H1 (cell line): Measurements from ENCODE around the gene RMDN2. TPM values are rescaled to one million over a fixed set of nuclear protein-coding genes. Genes with fewer than 3 reads are reported as not detected.

Experiments used
- CTCF ChIA-PET: fragments of 300-600 bp; sonication (Branson Sonifier 250); formaldehyde crosslinking; loops from one replicate; lab custom pipeline; 2021; ENCODE audit not compliant: partially characterized antibody; lab: Charles Lee
- POLR2A ChIA-PET: fragments of 300-600 bp; sonication (Branson Sonifier 250); formaldehyde crosslinking; loops from one replicate; lab custom pipeline; 2021; ENCODE audit warnings: inconsistent platforms; ENCODE audit not compliant: partially characterized antibody; lab: Charles Lee
- DNase-seq, 2 experiments: peaks; one replicate each; pipeline versions ENCODE4 v3.0.0 to v3.0.0-alpha.2; 2010 to 2022; ENCODE audit warnings: low spot score in 2 of 2, low read depth in 1 of 2, mixed read lengths in 1 of 2
- FAIRE-seq: peaks from 2 replicates; lab custom pipeline; 2011; peaks lifted over from hg19 to GRCh38; lab: Jason Lieb, UNC
- H2AFZ ChIP-seq: 2 replicates; pipeline ENCODE4 v1.8.1; 2012; ENCODE audit warnings: low read length, inconsistent platforms
- H2AK5ac ChIP-seq: 2 replicates; pipeline ENCODE4 v1.6.1; 2013; ENCODE audit warnings: low read depth, low read length
- H2BK120ac ChIP-seq: replicated peaks from 2 replicates; pipeline ENCODE3; 2013; ENCODE audit warnings: low read depth, low read length, inconsistent platforms
- H2BK12ac ChIP-seq: 2 replicates; pipeline ENCODE4 v1.6.1; 2013; ENCODE audit warnings: low read depth, low read length
- H2BK15ac ChIP-seq: 2 replicates; pipeline ENCODE4 v1.6.1; 2013; ENCODE audit warnings: low read length
- H2BK20ac ChIP-seq: 2 replicates; pipeline ENCODE4 v1.6.1; 2013; ENCODE audit warnings: low read length
- H2BK5ac ChIP-seq: 2 replicates; pipeline ENCODE4 v1.6.1; 2013; ENCODE audit warnings: low read depth, low read length
- H3K14ac ChIP-seq: 2 replicates; pipeline ENCODE4 v1.6.1; 2013; ENCODE audit warnings: inconsistent platforms; ENCODE audit not compliant: insufficient read length
- H3K18ac ChIP-seq: 2 replicates; pipeline ENCODE4 v1.6.1; 2013; ENCODE audit warnings: low read length; ENCODE audit errors: extremely low read depth
- H3K23ac ChIP-seq: 2 replicates; pipeline ENCODE4 v1.6.1; 2013; ENCODE audit warnings: inconsistent platforms; ENCODE audit not compliant: insufficient read length
- H3K23me2 ChIP-seq: 2 replicates; pipeline ENCODE4 v1.6.1; 2013; ENCODE audit warnings: low read depth, low read length
- H3K27ac ChIP-seq: 2 replicates; pipeline ENCODE4 v1.6.1; 2011; ENCODE audit warnings: low read depth, low read length, inconsistent platforms
- H3K27me3 ChIP-seq, 4 experiments: replicated peaks in 1 of 4; 1 replicate in 1 of 4; 2 replicates in 3 of 4; pipeline versions ENCODE4 v1.6.1 to v1.8.1; 2011 to 2013; ENCODE audit warnings: low read length in 3 of 4, mild to moderate bottlenecking in 3 of 4, inconsistent platforms in 2 of 4, mixed read lengths in 2 of 4, moderate library complexity in 1 of 4; ENCODE audit not compliant: control insufficient read depth in 3 of 4, insufficient read depth in 3 of 4; ENCODE audit errors: extremely low read depth in 1 of 4
- H3K36me3 ChIP-seq, 4 experiments: 2 replicates each; pipeline versions ENCODE4 v1.6.1 to v1.8.1; 2011 to 2013; ENCODE audit warnings: mild to moderate bottlenecking in 4 of 4, low read length in 3 of 4, moderate library complexity in 2 of 4, control low read depth in 1 of 4, inconsistent platforms in 1 of 4; ENCODE audit not compliant: insufficient read depth in 4 of 4, control insufficient read depth in 2 of 4
- H3K4ac ChIP-seq: replicated peaks from 2 replicates; pipeline ENCODE3; 2013; ENCODE audit warnings: low read length, low read depth, mixed read lengths, inconsistent platforms; ENCODE audit not compliant: insufficient read length
- H3K4me1 ChIP-seq, 4 experiments: replicated peaks in 1 of 4; 1 replicate in 1 of 4; 2 replicates in 3 of 4; pipeline versions ENCODE4 v1.6.1 to v1.8.1; 2011 to 2013; ENCODE audit warnings: low read length in 3 of 4, inconsistent platforms in 2 of 4, mixed read lengths in 1 of 4; ENCODE audit not compliant: insufficient read depth in 4 of 4, control insufficient read depth in 3 of 4
- H3K4me2 ChIP-seq, 2 experiments: 2 replicates each; pipeline versions ENCODE4 v1.6.1 to v1.8.1; 2011 to 2013; ENCODE audit warnings: low read depth in 2 of 2, low read length in 2 of 2, control low read depth in 1 of 2, inconsistent platforms in 1 of 2, mild to moderate bottlenecking in 1 of 2; ENCODE audit not compliant: insufficient read depth in 1 of 2
- H3K4me3 ChIP-seq, 4 experiments: fragments of 200-600, 300-600 bp in 1 of 4; sonication (generic), shearing (Covaris generic), sonication (Bioruptor Twin) in 1 of 4; 2 replicates each; pipeline versions ENCODE4 v1.5.1 to v1.8.1; 2011 to 2016; ENCODE audit warnings: low read length in 4 of 4, low read depth in 3 of 4, control low read depth in 2 of 4, inconsistent platforms in 2 of 4, mild to moderate bottlenecking in 2 of 4, mixed read lengths in 1 of 4, moderate library complexity in 1 of 4; ENCODE audit not compliant: insufficient read depth in 2 of 4; ENCODE audit errors: extremely low read depth in 1 of 4
- H3K56ac ChIP-seq: replicated peaks from 2 replicates; pipeline ENCODE3; 2013; ENCODE audit warnings: low read depth, mild to moderate bottlenecking, mixed read lengths, low read length, inconsistent platforms; ENCODE audit not compliant: insufficient read length
- H3K79me1 ChIP-seq: 2 replicates; pipeline ENCODE4 v1.6.1; 2013; ENCODE audit warnings: low read depth, low read length, control low read depth
- H3K79me2 ChIP-seq, 2 experiments: 2 replicates each; pipeline versions ENCODE4 v1.6.1 to v1.8.1; 2012 to 2013; ENCODE audit warnings: low read length in 2 of 2, mild to moderate bottlenecking in 2 of 2, inconsistent platforms in 1 of 2; ENCODE audit not compliant: insufficient read depth in 2 of 2, control insufficient read depth in 1 of 2
- H3K9ac ChIP-seq, 4 experiments: replicated peaks in 1 of 4; 1 replicate in 1 of 4; 2 replicates in 3 of 4; pipeline versions ENCODE4 v1.6.1 to v1.8.1; 2011 to 2013; ENCODE audit warnings: low read depth in 3 of 4, low read length in 3 of 4, control low read depth in 2 of 4, mild to moderate bottlenecking in 2 of 4, moderate library complexity in 2 of 4, inconsistent platforms in 1 of 4; ENCODE audit errors: extremely low read depth in 1 of 4
- H3K9me3 ChIP-seq, 2 experiments: 2 replicates each; pipeline versions ENCODE4 v1.6.1 to v1.8.1; 2012 to 2013; ENCODE audit warnings: mild to moderate bottlenecking in 2 of 2, moderate library complexity in 2 of 2, control low read depth in 1 of 2, inconsistent platforms in 1 of 2, low read depth in 1 of 2, low read length in 1 of 2, mixed read lengths in 1 of 2; ENCODE audit not compliant: insufficient read depth in 2 of 2
- H4K20me1 ChIP-seq, 2 experiments: replicated peaks in 1 of 2; 2 replicates each; pipeline versions ENCODE3 to v1.8.1; 2011 to 2013; ENCODE audit warnings: inconsistent platforms in 2 of 2, low read length in 2 of 2, mild to moderate bottlenecking in 1 of 2; ENCODE audit not compliant: insufficient read depth in 2 of 2, control insufficient read depth in 1 of 2
- H4K5ac ChIP-seq: 2 replicates; pipeline ENCODE4 v1.6.1; 2013; ENCODE audit warnings: low read length, low read depth, mixed read lengths, inconsistent platforms; ENCODE audit not compliant: insufficient read length
- H4K8ac ChIP-seq: 2 replicates; pipeline ENCODE4 v1.8.0; 2013; ENCODE audit warnings: mild to moderate bottlenecking, moderate library complexity, low read length, inconsistent platforms; ENCODE audit not compliant: insufficient read depth; ENCODE audit errors: extremely low read depth
- H4K91ac ChIP-seq: replicated peaks from 2 replicates; pipeline ENCODE3; 2013; ENCODE audit warnings: low read length, mixed read lengths, inconsistent platforms; ENCODE audit not compliant: insufficient read length
- CBX5 ChIP-seq: fragments of 300-800, 300-1000 bp; sonication (generic); IDR thresholded peaks from 2 replicates; pipeline ENCODE4 v1.7.1; 2016; ENCODE audit warnings: antibody characterized with exemption, low read length, low read depth
- CREB1 ChIP-seq: IDR thresholded peaks from 2 replicates; pipeline ENCODE4 v1.6.1; 2012; ENCODE audit warnings: inconsistent platforms
- GABPA ChIP-seq: IDR thresholded peaks from 2 replicates; pipeline ENCODE4 v1.6.1; 2011; ENCODE audit warnings: mild to moderate bottlenecking, low read length, moderate library complexity, borderline replicate concordance; ENCODE audit not compliant: insufficient read depth
- GTF2F1 ChIP-seq: IDR thresholded peaks from 2 replicates; pipeline ENCODE4 v1.6.1; 2012; ENCODE audit warnings: low read depth, low read length, improper control_type of control experiment, borderline replicate concordance
- HDAC2 ChIP-seq, 2 experiments: fragments of 300-600 bp in 1 of 2; sonication (generic) in 1 of 2; IDR thresholded peaks; 2 replicates each; pipeline ENCODE4 v1.6.1; 2011 to 2012; ENCODE audit warnings: low read depth in 2 of 2, low read length in 2 of 2, mild to moderate bottlenecking in 2 of 2, moderate library complexity in 2 of 2, borderline replicate concordance in 1 of 2, inconsistent platforms in 1 of 2
- MAFK ChIP-seq: IDR thresholded peaks from 2 replicates; pipeline ENCODE4 v1.6.1; 2012; ENCODE audit warnings: low read depth, mild to moderate bottlenecking, improper control_type of control experiment, low read length
- NRF1 ChIP-seq: IDR thresholded peaks from 2 replicates; pipeline ENCODE4 v1.6.1; 2011; ENCODE audit warnings: mild to moderate bottlenecking, low read depth, low read length, improper control_type of control experiment
- SIN3A ChIP-seq, 2 experiments: IDR thresholded peaks in 1 of 2; conservative IDR thresholded peaks in 1 of 2; 2 replicates each; pipeline ENCODE4 v1.6.1; 2011 to 2012; ENCODE audit warnings: low read length in 2 of 2, improper control_type of control experiment in 1 of 2, low read depth in 1 of 2, mild to moderate bottlenecking in 1 of 2
- SIX5 ChIP-seq: IDR thresholded peaks from 2 replicates; pipeline ENCODE4 v1.6.1; 2011; ENCODE audit warnings: mild to moderate bottlenecking, low read depth, low read length
- SP2 ChIP-seq: IDR thresholded peaks from 2 replicates; pipeline ENCODE4 v1.6.1; 2012; ENCODE audit warnings: mild to moderate bottlenecking, low read length, inconsistent platforms
- SRF ChIP-seq: IDR thresholded peaks from 2 replicates; pipeline ENCODE4 v1.6.1; 2011; ENCODE audit warnings: mild to moderate bottlenecking, low read depth, low read length, moderate library complexity
- TAF7 ChIP-seq: optimal IDR thresholded peaks from 2 replicates; pipeline ENCODE3; 2011; ENCODE audit warnings: low read depth, mild to moderate bottlenecking, inconsistent platforms, low read length, moderate library complexity, borderline replicate concordance
- TEAD4 ChIP-seq: IDR thresholded peaks from 2 replicates; pipeline ENCODE4 v1.6.1; 2012; ENCODE audit warnings: low read depth, low read length, inconsistent platforms, mixed read lengths
- YY1 ChIP-seq: IDR thresholded peaks from 2 replicates; pipeline ENCODE4 v1.6.1; 2011; ENCODE audit warnings: low read depth, mild to moderate bottlenecking, low read length
- WGBS, 2 experiments: shearing (Covaris generic) in 1 of 2; methylation state at CpG; one replicate each; pipeline versions ENCODE4 v1.1.6 to v1.1.7; 2013 to 2015; ENCODE audit warnings: low lambda C conversion rate in 2 of 2, mixed read lengths in 2 of 2, inconsistent platforms in 1 of 2, low coverage in 1 of 2, missing lambda C conversion rate in 1 of 2; ENCODE audit not compliant: insufficient replicate concordance in 2 of 2, insufficient coverage in 1 of 2, insufficient read length in 1 of 2; ENCODE audit errors: extremely low coverage in 1 of 2, missing lambda C conversion rate in 1 of 2; 5-methylcytosine and 5-hydroxymethylcytosine counted together
- polyA plus RNA-seq, 7 experiments: library from polyadenylated mRNA; depleted of rRNA in 3 of 7; stranded (reverse) in 5 of 7; unstranded in 2 of 7; fragments of >200 nt in 5 of 7; fragments of 200-250 nt in 2 of 7; gene quantifications; 1 replicate in 5 of 7; 2 replicates in 1 of 7; 4 replicates in 1 of 7; pipeline versions ENCODE4 v1.2.1 to v1.2.3, GENCODE V29; 2011 to 2013; ENCODE audit warnings: missing spikeins in 2 of 7, mixed read lengths in 2 of 7
- total RNA-seq: library from RNA; stranded (reverse); fragmentation: NEBNext Ultra II Directional; extraction: Animal tissue kit (Norgen Biotek cat#: 25700); gene quantifications from 2 replicates; pipeline ENCODE4 v1.2.1, GENCODE V29; 2021

RMDN2 gene
- total and polyA plus RNA-seq, 2 of the 8 experiments (the other 6 are each of a cell fraction or from before 2014, with no cell fraction given), result 0.53 to 3.0 TPM

DNA sequence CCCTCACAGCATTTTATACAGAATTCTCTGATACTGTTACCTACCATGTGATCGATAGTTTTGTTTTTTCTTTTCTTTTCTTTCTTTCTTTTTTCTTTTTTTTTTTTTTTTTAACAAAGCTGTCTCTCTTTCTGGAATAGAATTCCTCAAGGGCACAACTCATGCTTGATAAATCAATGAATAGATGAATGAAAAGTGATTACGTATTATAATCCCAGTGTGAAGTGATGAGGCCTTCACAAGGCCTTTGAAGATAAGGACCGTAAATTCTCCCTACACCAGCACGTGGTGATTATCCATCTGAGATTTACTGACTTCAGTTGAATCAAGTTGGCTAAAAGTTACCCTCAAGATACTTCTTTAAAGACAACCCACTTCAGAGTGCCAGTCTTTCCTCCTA lies 46.6 kb upstream of the RMDN2 start:
- H3K4me1 ChIP-seq, result peaks cover 4 to 9% (median 4%) of the 10 kb centered on the region in 4 experiments; a peak in 5 of 7 replicates
- no peak overlapping the region for H3K14ac ChIP-seq
- H3K4me3 ChIP-seq, result no peak overlapping the region
- no peaks in the 10 kb centered on the region for H3K9me3 ChIP-seq
- H4K8ac ChIP-seq, result no peak overlapping the region
- no peaks in the 10 kb centered on the region for H3K23me2 ChIP-seq
- H2AK5ac ChIP-seq, result no peak overlapping the region
- ChIA-PET POLR2A (no interaction called here), CTCF (interaction anchor here (0.5 to 12.7 kb wide), 31 partner anchors 10 to 537 kb away, joined by 3 to 192 read pairs (median 6); no protein-coding TSS in a partner anchor)
- H3K79me1 ChIP-seq, result no peaks in the 10 kb centered on the region
- H2BK5ac ChIP-seq, result no peak overlapping the region
- FAIRE-seq (no peak), DNase-seq (no peak)
- no peak overlapping the region for H2BK15ac ChIP-seq
- no peak overlapping the region for H4K5ac ChIP-seq
- WGBS, 2 experiments, result 89% methylated on average over 3 of the region's 4 CpGs; no CpG with 5 or more reads in 1 of the 2 experiments
- no peaks in the 10 kb centered on the region for H4K20me1 ChIP-seq
- H3K4ac ChIP-seq, result no peak overlapping the region
- H3K18ac ChIP-seq, result no peak overlapping the region
- no peak overlapping the region for H4K91ac ChIP-seq
- no peak overlapping the region for H3K56ac ChIP-seq
- H2BK120ac ChIP-seq, result no peak overlapping the region
- H3K9ac ChIP-seq, result no peak overlapping the region
- H2AFZ ChIP-seq, result no peak overlapping the region
- H3K27me3 ChIP-seq, result no peaks in the 10 kb centered on the region
- no peak overlapping the region for H3K4me2 ChIP-seq
- H2BK12ac ChIP-seq, result no peak overlapping the region
- no peak overlapping the region for H3K27ac ChIP-seq
- no peaks in the 10 kb centered on the region for H3K36me3 ChIP-seq
- no peaks in the 10 kb centered on the region for H3K79me2 ChIP-seq
- H3K23ac ChIP-seq, result no peak overlapping the region
- H2BK20ac ChIP-seq, result no peak overlapping the region
- TF ChIP-seq MAFK (no peak), GABPA (no peak), HDAC2 (IDR thresholded peaks at IDR 0.05; ENCODE audit: borderline replicate concordance in 1 of 2, low read depth in 2 of 2, low read length in 2 of 2) (no peak), SIX5 (no peak), YY1 (no peak), NRF1 (no peak), TEAD4 (no peak), CREB1 (no peak), SIN3A (conservative IDR thresholded peaks at IDR 0.05 in 1 of 2, IDR thresholded peaks at IDR 0.05 in 1 of 2; ENCODE audit: low read depth in 1 of 2, low read length in 2 of 2) (no peak), SP2 (no peak), TAF7 (no peak), GTF2F1 (no peak), CBX5 (no peak), SRF (no peak)
